Nephron (organoid): ENCODE results near the gene RNF223.

Source experiments
- H3K27ac Mint-ChIP-seq, 3 experiments: 2 replicates each; pipeline ENCODE4 v1.8.0; 2020; ENCODE audit warnings: mixed read lengths in 3 of 3, mild to moderate bottlenecking in 2 of 3, moderate library complexity in 1 of 3
- H3K27me3 Mint-ChIP-seq: 2 replicates; pipeline ENCODE4 v1.8.0; 2021; ENCODE audit warnings: low read depth, mild to moderate bottlenecking, moderate library complexity, mixed read lengths
- H3K36me3 Mint-ChIP-seq: 2 replicates; pipeline ENCODE4 v1.8.0; 2020; ENCODE audit warnings: low read depth, mixed read lengths
- H3K4me1 Mint-ChIP-seq: 2 replicates; pipeline ENCODE4 v1.8.0; 2020; ENCODE audit warnings: mixed read lengths
- H3K4me3 Mint-ChIP-seq, 3 experiments: 2 replicates each; pipeline ENCODE4 v1.8.0; 2020; ENCODE audit warnings: mild to moderate bottlenecking in 3 of 3, mixed read lengths in 3 of 3, moderate library complexity in 2 of 3
- H3K9me3 Mint-ChIP-seq: 2 replicates; pipeline ENCODE4 v1.8.0; 2020; ENCODE audit warnings: mixed read lengths
- TF ChIP-seq, protein P1 (sequence below), 3 experiments: fragments of 200-600 bp; sonication (generic); IDR thresholded peaks; one replicate each; pipeline ENCODE4 v1.5.0; 2021; ENCODE audit warnings: antibody characterized with exemption in 3 of 3; ENCODE audit not compliant: unreplicated experiment in 3 of 3

Gene RNF223

DNA sequence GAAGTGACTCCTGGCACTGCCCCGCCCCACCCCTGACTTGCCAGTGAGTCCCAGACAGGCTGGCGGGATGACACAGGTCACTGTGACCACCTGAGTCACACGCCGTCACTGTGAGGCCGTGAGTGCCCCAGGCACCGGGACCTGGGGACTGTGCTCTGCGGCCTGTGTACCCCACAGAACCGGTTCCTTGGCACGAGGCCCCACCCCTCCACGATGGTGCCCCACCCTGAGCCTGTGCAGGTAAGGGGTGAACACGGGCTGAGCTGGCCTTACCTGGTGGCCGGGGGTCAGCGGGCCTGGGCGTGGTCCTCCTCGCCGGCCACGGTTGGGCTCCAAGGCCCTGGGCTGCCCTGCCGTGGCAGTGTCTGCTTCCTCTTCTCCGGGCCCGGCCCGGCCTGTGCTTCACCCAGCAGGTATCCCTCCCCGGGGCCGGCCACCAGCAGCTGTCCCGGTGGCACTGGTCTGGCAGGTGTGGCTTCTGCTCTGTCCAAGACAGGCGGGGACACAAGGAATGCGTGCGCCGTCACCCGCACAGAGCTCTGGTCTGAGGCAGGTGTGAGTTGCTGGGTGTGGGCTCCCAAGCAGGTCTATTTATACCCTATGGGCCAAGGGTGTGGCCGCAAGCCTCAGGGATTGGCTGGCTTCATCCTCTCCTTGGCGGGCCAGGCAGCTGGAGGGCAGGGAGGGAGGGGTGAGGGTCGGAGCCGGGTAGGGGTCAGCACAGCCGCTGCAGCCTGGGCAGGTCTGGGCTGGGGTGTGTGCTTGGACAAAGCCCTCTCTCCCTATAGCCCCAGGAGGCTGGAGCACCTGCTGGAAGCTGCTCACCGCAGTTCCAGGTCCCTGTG, at the start of gene RNF223:
Gene RNF223, minus strand, starts transcription at position 564 of the 845 bp plus-strand sequence. CDS start 1,740 bp downstream, outside the sequence.
- H3K9me3 Mint-ChIP-seq, result no peaks in the 10 kb centered on the region
- H3K4me3 Mint-ChIP-seq, result no peak within 1 kb of the TSS
- H3K4me1 Mint-ChIP-seq, result peaks cover 5% of the 10 kb centered on the region
- H3K36me3 Mint-ChIP-seq, result no peaks in the 10 kb centered on the region
- H3K27ac Mint-ChIP-seq, result peak within 1 kb of the TSS in 1 of 3 experiments; percentile 48
- peaks cover 14% of the 10 kb centered on the region for H3K27me3 Mint-ChIP-seq
- TF ChIP-seq, protein P1, sequence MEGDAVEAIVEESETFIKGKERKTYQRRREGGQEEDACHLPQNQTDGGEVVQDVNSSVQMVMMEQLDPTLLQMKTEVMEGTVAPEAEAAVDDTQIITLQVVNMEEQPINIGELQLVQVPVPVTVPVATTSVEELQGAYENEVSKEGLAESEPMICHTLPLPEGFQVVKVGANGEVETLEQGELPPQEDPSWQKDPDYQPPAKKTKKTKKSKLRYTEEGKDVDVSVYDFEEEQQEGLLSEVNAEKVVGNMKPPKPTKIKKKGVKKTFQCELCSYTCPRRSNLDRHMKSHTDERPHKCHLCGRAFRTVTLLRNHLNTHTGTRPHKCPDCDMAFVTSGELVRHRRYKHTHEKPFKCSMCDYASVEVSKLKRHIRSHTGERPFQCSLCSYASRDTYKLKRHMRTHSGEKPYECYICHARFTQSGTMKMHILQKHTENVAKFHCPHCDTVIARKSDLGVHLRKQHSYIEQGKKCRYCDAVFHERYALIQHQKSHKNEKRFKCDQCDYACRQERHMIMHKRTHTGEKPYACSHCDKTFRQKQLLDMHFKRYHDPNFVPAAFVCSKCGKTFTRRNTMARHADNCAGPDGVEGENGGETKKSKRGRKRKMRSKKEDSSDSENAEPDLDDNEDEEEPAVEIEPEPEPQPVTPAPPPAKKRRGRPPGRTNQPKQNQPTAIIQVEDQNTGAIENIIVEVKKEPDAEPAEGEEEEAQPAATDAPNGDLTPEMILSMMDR (IDR thresholded peaks at IDR 0.05; ENCODE audit: unreplicated experiment in 3 of 3), result no peak

GRCh38 chr1:1122981-1123480, 48.9 kb upstream of the RNF223 start:
- TF ChIP-seq, protein P1 (IDR thresholded peaks at IDR 0.05; ENCODE audit: unreplicated experiment in 3 of 3), result no peak
- Mint-ChIP-seq H3K9me3 (no peaks in the 10 kb centered on the region), H3K4me3 (no peak overlapping the region), H3K4me1 (peaks cover 12% of the 10 kb centered on the region), H3K27ac (no peak overlapping the region), H3K36me3 (peaks cover 4% of the 10 kb centered on the region), H3K27me3 (peaks cover 46% of the 10 kb centered on the region)

- H3K27me3 Mint-ChIP-seq, result peaks cover 49% of the 10 kb centered on the region
- H3K36me3 Mint-ChIP-seq, result peaks cover 4% of the 10 kb centered on the region
- peaks cover 11% of the 10 kb centered on the region for H3K4me1 Mint-ChIP-seq
- H3K27ac Mint-ChIP-seq, result no peak overlapping the region
- no peaks in the 10 kb centered on the region for H3K9me3 Mint-ChIP-seq
- no peak overlapping the region for H3K4me3 Mint-ChIP-seq
- TF ChIP-seq, protein P1 (IDR thresholded peaks at IDR 0.05; ENCODE audit: unreplicated experiment in 3 of 3), result peak; percentile 92 to 94 (median 93)
These were observed 48.1 kb upstream of the RNF223 start for GRCh38 chr1:1122078-1122811.

- H3K9me3 Mint-ChIP-seq, result no peaks in the 10 kb centered on the region
- H3K4me3 Mint-ChIP-seq, result no peak overlapping the region
- TF ChIP-seq, protein P1 (IDR thresholded peaks at IDR 0.05; ENCODE audit: unreplicated experiment in 3 of 3), result no peak
- peaks cover 7% of the 10 kb centered on the region for H3K4me1 Mint-ChIP-seq
- H3K27me3 Mint-ChIP-seq, result peaks cover 53% of the 10 kb centered on the region
- no peak overlapping the region for H3K27ac Mint-ChIP-seq
- peaks cover 4% of the 10 kb centered on the region for H3K36me3 Mint-ChIP-seq
These were observed 47.5 kb upstream of the RNF223 start for GRCh38 chr1:1121611-1122077.

- H3K36me3 Mint-ChIP-seq, result peaks cover 4% of the 10 kb centered on the region
- TF ChIP-seq, protein P1 (IDR thresholded peaks at IDR 0.05; ENCODE audit: unreplicated experiment in 3 of 3), result no peak
- peaks cover 7% of the 10 kb centered on the region for H3K4me1 Mint-ChIP-seq
- no peak overlapping the region for H3K4me3 Mint-ChIP-seq
- H3K27ac Mint-ChIP-seq, result no peak overlapping the region
- H3K9me3 Mint-ChIP-seq, result no peaks in the 10 kb centered on the region
- H3K27me3 Mint-ChIP-seq, result peaks cover 56% of the 10 kb centered on the region
These were observed 46.9 kb upstream of the RNF223 start for GRCh38 chr1:1120866-1121591.
